K562 (cell line): ENCODE measurements around the gene BICDL1. TPM values are rescaled to one million over a fixed set of nuclear protein-coding genes. Genes with fewer than 3 reads are reported as not detected.

ENCODE experiments used
- ATAC-seq: fragments of 200-7000 bp; cut with Tn5 transposase; 3 replicates; pipeline ENCODE4 v1.9.1; 2020; ENCODE audit warnings: moderate library complexity
- BruUV-seq: library from RNA; stranded (reverse); fragments of 400-500 nt; replicated peaks from 2 replicates; lab custom pipeline; 2021; lab: Mats Ljungman, UMichigan
- CTCF ChIA-PET: fragments of 300-600 bp; formaldehyde crosslinking; extraction: SDS; loops from one replicate; lab custom pipeline; 2021; ENCODE audit warnings: low intra/inter-chr PET ratio; lab: Yijun Ruan, JAX
- POLR2A ChIA-PET: fragments of 300-600, 350-650 bp; sonication (Branson Sonifier 250); formaldehyde crosslinking; extraction: SDS; loops from one replicate; lab custom pipeline; 2021; ENCODE audit warnings: antibody characterized with exemption, inconsistent platforms; lab: Yijun Ruan, JAX
- DNase-seq, 4 experiments: peaks; one replicate each; pipeline versions ENCODE4 v3.0.0 to v3.0.0-alpha.2; 2011 to 2018; ENCODE audit warnings: low spot score in 3 of 4, mixed read lengths in 3 of 4; ENCODE audit errors: extremely low read depth in 1 of 4
- FAIRE-seq: peaks from 2 replicates; lab custom pipeline; 2011; peaks lifted over from hg19 to GRCh38; lab: Jason Lieb, UNC
- H2AFZ ChIP-seq: 2 replicates; pipeline ENCODE4 v1.6.0; 2011; ENCODE audit warnings: low read depth, low read length, control low read depth, inconsistent platforms
- H3K27ac ChIP-seq: fragments of 200-600 bp; 3 replicates; pipeline ENCODE4 v1.8.0; 2011; ENCODE audit warnings: low read depth, mild to moderate bottlenecking, control low read depth, inconsistent platforms, low read length, moderate library complexity, mixed read lengths; ENCODE audit errors: extremely low read depth
- H3K27me3 ChIP-seq, 2 experiments: fragments of 300-600 bp in 1 of 2; 2 replicates in 1 of 2; 3 replicates in 1 of 2; pipeline versions ENCODE4 v1.6.0 to v1.8.0; 2011; ENCODE audit warnings: inconsistent platforms in 2 of 2, low read length in 2 of 2, mild to moderate bottlenecking in 1 of 2, mixed read lengths in 1 of 2, moderate library complexity in 1 of 2; ENCODE audit not compliant: control insufficient read depth in 2 of 2, insufficient read depth in 2 of 2
- H3K36me3 ChIP-seq: fragments of 300-600 bp; 3 replicates; pipeline ENCODE4 v1.8.0; 2011; ENCODE audit warnings: mild to moderate bottlenecking, low read length, inconsistent platforms; ENCODE audit not compliant: control insufficient read depth, insufficient read depth
- H3K4me1 ChIP-seq, 2 experiments: fragments of 200-600 bp in 1 of 2; replicated peaks in 1 of 2; 2 replicates in 1 of 2; 3 replicates in 1 of 2; pipeline versions ENCODE4 v1.5.1 to v1.8.0; 2011; ENCODE audit warnings: inconsistent platforms in 2 of 2, low read length in 2 of 2, mild to moderate bottlenecking in 1 of 2, mixed read lengths in 1 of 2, moderate library complexity in 1 of 2; ENCODE audit not compliant: control insufficient read depth in 2 of 2, insufficient read depth in 2 of 2
- H3K4me2 ChIP-seq: 2 replicates; pipeline ENCODE4 v1.6.1; 2011; ENCODE audit warnings: low read length, control low read depth, inconsistent platforms, mixed read lengths; ENCODE audit not compliant: insufficient read depth
- H3K4me3 ChIP-seq: fragments of 200-600 bp; sonication (generic), shearing (Covaris generic); 2 replicates; pipeline ENCODE4 v1.5.1; 2016; ENCODE audit warnings: control low read depth, inconsistent platforms
- H3K79me2 ChIP-seq: fragments of 200-600 bp; 3 replicates; pipeline ENCODE4 v1.8.0; 2011; ENCODE audit warnings: low read length, inconsistent platforms; ENCODE audit not compliant: control insufficient read depth, insufficient read depth
- H3K9ac ChIP-seq, 2 experiments: 2 replicates each; pipeline versions ENCODE4 v1.6.0 to v1.6.1; 2011; ENCODE audit warnings: low read depth in 2 of 2, low read length in 2 of 2, control low read depth in 1 of 2, inconsistent platforms in 1 of 2, mild to moderate bottlenecking in 1 of 2, mixed read lengths in 1 of 2; ENCODE audit not compliant: insufficient read depth in 1 of 2
- H3K9me1 ChIP-seq: one replicate; pipeline ENCODE4 v1.6.0; 2011; ENCODE audit warnings: inconsistent platforms, mild to moderate bottlenecking, low read length, moderate library complexity; ENCODE audit not compliant: control insufficient read depth, insufficient read depth
- H3K9me3 ChIP-seq: replicated peaks from 2 replicates; pipeline ENCODE4 v1.5.1; 2011; ENCODE audit warnings: low read depth, low read length, inconsistent platforms; ENCODE audit not compliant: control insufficient read depth, insufficient read depth
- H4K20me1 ChIP-seq: replicated peaks from 2 replicates; pipeline ENCODE4 v1.6.1; 2011; ENCODE audit warnings: low read length, inconsistent platforms, mixed read lengths; ENCODE audit not compliant: control insufficient read depth, insufficient read depth
- CHAMP1 ChIP-seq: fragments of 450-650 bp; IDR thresholded peaks from 2 replicates; pipeline ENCODE4 v1.6.1; 2016; ENCODE audit warnings: mild to moderate bottlenecking
- CREB5 ChIP-seq: fragments of 250-450 bp; sonication (Bioruptor Pico); IDR thresholded peaks from 2 replicates; pipeline ENCODE4 v1.5.0; 2020; ENCODE audit warnings: mild to moderate bottlenecking
- CREBBP ChIP-seq: IDR thresholded peaks from one replicate; pipeline ENCODE4 v1.6.1; 2012; ENCODE audit warnings: low read depth, mild to moderate bottlenecking, control low read depth, inconsistent platforms, low read length
- MLX ChIP-seq, 2 experiments: fragments of 450-650 bp in 1 of 2; sonication (generic) in 1 of 2; formaldehyde crosslinking; conservative IDR thresholded peaks; 2 replicates each; pipeline versions ENCODE4 v1.4.0 to v1.8.1; 2020 to 2022; ENCODE audit warnings: mild to moderate bottlenecking in 1 of 2, missing genetic modification reagents in 1 of 2
- NCOA2 ChIP-seq, 2 experiments: fragments of 450-650 bp; IDR thresholded peaks; 2 replicates each; pipeline ENCODE4 v1.6.1; 2018; ENCODE audit warnings: mild to moderate bottlenecking in 2 of 2, moderate library complexity in 1 of 2; ENCODE audit not compliant: partially characterized antibody in 2 of 2
- NFIC ChIP-seq: fragments of 450-650 bp; IDR thresholded peaks from 2 replicates; pipeline ENCODE4 v1.6.1; 2017; ENCODE audit warnings: mild to moderate bottlenecking, inconsistent platforms
- NFIX ChIP-seq: fragments of 250-450 bp; sonication (Bioruptor Pico); IDR thresholded peaks from 2 replicates; pipeline ENCODE4 v1.4.0; 2020; ENCODE audit warnings: low read depth, mild to moderate bottlenecking, moderate library complexity
- RBM22 ChIP-seq: fragments of 200-400 bp; formaldehyde crosslinking; IDR thresholded peaks from 2 replicates; pipeline ENCODE4 v1.6.1; 2018; ENCODE audit warnings: low read length, low read depth; ENCODE audit not compliant: poor library complexity, severe bottlenecking
- SNRNP70 ChIP-seq: fragments of 200-400 bp; formaldehyde crosslinking; optimal IDR thresholded peaks from 2 replicates; pipeline ENCODE3; 2017; ENCODE audit warnings: low read depth, low read length
- whole genome bisulfite sequencing: fragments of 100-300 bp; shearing (Covaris generic); methylation state at CpG from one replicate; pipeline ENCODE4 v1.1.6; 2016; ENCODE audit warnings: low coverage, mixed read lengths; ENCODE audit not compliant: insufficient coverage; ENCODE audit errors: missing lambda C conversion rate; 5-methylcytosine and 5-hydroxymethylcytosine counted together
- in situ Hi-C: fragments of 300-500 bp; cut with MboI; formaldehyde crosslinking; loops from 4 replicates; pipeline ENCODE4 v1.15.0; 2018; ENCODE audit warnings: inconsistent platforms, mixed read lengths
- intact Hi-C: fragments of 100-400 bp; cut with micrococcal nuclease; formaldehyde crosslinking; loops from 2 replicates; pipeline ENCODE4 v1.14.2; 2022
- polyA plus RNA-seq, 8 experiments: library from polyadenylated mRNA; depleted of rRNA in 4 of 8; stranded (reverse) in 5 of 8; unstranded in 3 of 8; fragments of >200 nt; fragmentation: Nextera tagmentation in 2 of 8; fragmentation: Illumina TruSeq in 1 of 8; extraction: Ambion mirVana in 2 of 8; extraction: Trizol in 1 of 8; gene quantifications; 2 replicates each; pipeline versions ENCODE4 v1.2.1 to v1.2.3, GENCODE V29; 2011 to 2014; ENCODE audit warnings: inconsistent platforms in 1 of 8, missing spikeins in 1 of 8
- total RNA-seq, 7 experiments: library from RNA; depleted of rRNA in 6 of 7; stranded (reverse); fragments of >200 nt in 6 of 7; fragmentation: Illumina TruSeq in 2 of 7; extraction: Trizol in 2 of 7; gene quantifications; 2 replicates each; pipeline versions ENCODE4 v1.2.1 to v1.2.3, GENCODE V29; 2011 to 2021; ENCODE audit warnings: low replicate concordance in 1 of 7

Gene BICDL1
- total and polyA plus RNA-seq, 9 of the 15 experiments (the other 6 are each of a cell fraction or from before 2014, with no cell fraction given): 0.06 to 2.0 (median 0.58) TPM

DNA sequence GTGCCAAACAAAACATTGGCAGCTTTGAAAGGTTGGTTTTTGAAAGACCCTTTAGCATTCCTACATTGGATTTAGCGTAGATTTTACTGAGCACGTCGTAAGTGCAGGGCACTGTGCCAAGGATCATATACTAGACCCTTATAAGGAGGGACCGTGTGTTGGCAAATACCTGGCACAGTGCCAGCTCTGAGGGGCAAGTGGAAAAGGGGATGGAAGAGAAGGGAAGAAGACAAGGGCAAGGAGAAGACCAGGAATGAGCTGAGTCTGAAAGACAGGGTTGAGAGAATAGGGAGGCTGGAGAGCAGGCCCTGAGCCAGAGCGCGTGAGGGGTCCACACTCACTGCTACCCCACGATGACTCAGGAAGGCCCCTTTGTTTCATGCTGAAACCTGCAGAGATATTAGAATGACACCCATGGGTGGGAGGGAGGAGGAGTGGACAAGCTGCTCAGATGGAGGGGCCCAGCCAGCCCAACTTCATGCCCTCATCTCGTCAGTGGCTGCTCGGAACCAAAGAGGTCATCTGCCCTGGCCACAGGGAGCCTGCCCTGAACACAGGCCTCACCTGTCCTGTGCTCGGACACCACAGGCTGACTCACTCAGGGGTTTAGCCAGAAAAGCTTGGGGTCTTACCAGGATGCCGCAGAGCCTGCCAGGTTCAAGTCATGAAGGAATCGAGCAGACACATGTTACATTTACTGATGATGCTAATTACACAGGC lies 102.5 kb downstream of the BICDL1 start:
- Histone ChIP-seq H4K20me1 (peaks cover 6% of the 10 kb centered on the region), H3K9me3 (no peaks in the 10 kb centered on the region), H3K4me2 (no peak overlapping the region), H3K4me3 (no peak overlapping the region), H2AFZ (no peak overlapping the region), H3K9me1 (no peaks in the 10 kb centered on the region), H3K4me1 (peaks cover 8 to 50% of the 10 kb centered on the region in 2 experiments; a peak in 3 of 5 replicates), H3K79me2 (no peaks in the 10 kb centered on the region), H3K9ac (no peak overlapping the region), H3K27me3 (no peaks in the 10 kb centered on the region), H3K36me3 (peaks cover 27% of the 10 kb centered on the region; the same call in 1 of the 3 replicates), H3K27ac (no peak overlapping the region)
- DNase-seq (no peak), ATAC-seq (no peak), FAIRE-seq (no peak)
- in situ Hi-C loops (no loop called here), intact Hi-C loops (no loop called here)
- CTCF ChIA-PET: interaction anchor here (0.6 kb wide), 1 partner anchor 1722 kb away, joined by 3 read pairs; no protein-coding TSS in a partner anchor
- TF ChIP-seq NFIX (peak; percentile 97), CHAMP1 (no peak), RBM22 (no peak), MLX (CRISPR knock-in tag; conservative IDR thresholded peaks at IDR 0.05) (no peak), NFIC (peak; percentile 99), NCOA2 (IDR thresholded peaks at IDR 0.05; ENCODE audit: partially characterized antibody in 2 of 2) (no peak), CREBBP (no peak), CREB5 (CRISPR knock-in tag) (no peak), SNRNP70 (no peak)
- BruUV-seq: no TSS peak
- POLR2A ChIA-PET: interaction anchor here (0.6 to 1.8 kb wide), 4 partner anchors 13 to 437 kb away, joined by 3 to 7 read pairs (median 3); no protein-coding TSS in a partner anchor
- 81% methylated on average over 12 of the region's 12 CpGs for WGBS
